Liver (tissue), 9 donors: ENCODE data around the gene AIMP1. TPM values are rescaled to one million over a fixed set of nuclear protein-coding genes. Genes with fewer than 3 reads are reported as not detected.

Experiments used
- DNase-seq: peaks from one replicate; pipeline ENCODE4 v3.0.0-alpha.2; 2017; ENCODE audit warnings: low spot score
- H3K27ac ChIP-seq, 2 donors: one replicate each; pipeline ENCODE4 v1.7.0; 2013; ENCODE audit warnings: inconsistent platforms in 2 of 2, low read length in 2 of 2, control low read depth in 1 of 2, low read depth in 1 of 2, mild to moderate bottlenecking in 1 of 2
- H3K27me3 ChIP-seq, 4 donors: one replicate each; pipeline versions ENCODE4 v1.6.1 to v1.7.0; 2013; ENCODE audit warnings: low read length in 3 of 4, inconsistent platforms in 1 of 4, mild to moderate bottlenecking in 1 of 4, moderate library complexity in 1 of 4; ENCODE audit not compliant: control insufficient read depth in 4 of 4, insufficient read depth in 4 of 4
- H3K36me3 ChIP-seq, 4 donors: one replicate each; pipeline versions ENCODE4 v1.6.1 to v1.7.0; 2013; ENCODE audit warnings: low read length in 3 of 4, mild to moderate bottlenecking in 3 of 4, low read depth in 1 of 4, moderate library complexity in 1 of 4; ENCODE audit not compliant: control insufficient read depth in 4 of 4, insufficient read depth in 3 of 4
- H3K4me1 ChIP-seq, 4 donors: one replicate each; pipeline versions ENCODE4 v1.6.1 to v1.7.0; 2013; ENCODE audit warnings: low read length in 3 of 4, mild to moderate bottlenecking in 3 of 4, moderate library complexity in 1 of 4; ENCODE audit not compliant: control insufficient read depth in 4 of 4, insufficient read depth in 4 of 4
- H3K4me3 ChIP-seq, 3 donors: one replicate each; pipeline versions ENCODE4 v1.6.1 to v1.7.0; 2013; ENCODE audit warnings: low read length in 3 of 3, control low read depth in 1 of 3, low read depth in 1 of 3, mild to moderate bottlenecking in 1 of 3
- H3K9ac ChIP-seq, 2 donors: one replicate each; pipeline ENCODE4 v1.7.0; 2013; ENCODE audit warnings: low read length in 2 of 2, mild to moderate bottlenecking in 2 of 2, moderate library complexity in 2 of 2, control low read depth in 1 of 2, low read depth in 1 of 2
- H3K9me3 ChIP-seq, 4 donors: one replicate each; pipeline versions ENCODE4 v1.6.1 to v1.7.0; 2013; ENCODE audit warnings: low read length in 3 of 4; ENCODE audit not compliant: control insufficient read depth in 4 of 4
- EGR1 ChIP-seq, 2 donors: IDR thresholded peaks; 2 replicates each; pipeline ENCODE4 v1.6.1; 2016 to 2018; ENCODE audit warnings: antibody characterized with exemption in 2 of 2, low read depth in 2 of 2
- FOXA1 ChIP-seq: IDR thresholded peaks from 2 replicates; pipeline ENCODE4 v1.6.1; 2016; ENCODE audit warnings: antibody characterized with exemption
- FOXA2 ChIP-seq: IDR thresholded peaks from 2 replicates; pipeline ENCODE4 v1.6.1; 2016; ENCODE audit warnings: antibody characterized with exemption
- GABPA ChIP-seq, 2 donors: IDR thresholded peaks in 1 of 2; conservative IDR thresholded peaks in 1 of 2; 2 replicates each; pipeline ENCODE4 v1.6.1; 2016; ENCODE audit warnings: antibody characterized with exemption in 2 of 2, mild to moderate bottlenecking in 1 of 2, moderate library complexity in 1 of 2
- HNF4A ChIP-seq, 2 donors: conservative IDR thresholded peaks; 2 replicates each; pipeline ENCODE4 v1.6.1; 2016; ENCODE audit warnings: antibody characterized with exemption in 2 of 2, mild to moderate bottlenecking in 2 of 2
- HNF4G ChIP-seq: IDR thresholded peaks from 2 replicates; pipeline ENCODE4 v1.6.1; 2016; ENCODE audit warnings: antibody characterized with exemption
- JUND ChIP-seq, 2 donors: IDR thresholded peaks; 2 replicates each; pipeline ENCODE4 v1.6.1; 2016; ENCODE audit warnings: antibody characterized with exemption in 2 of 2
- NR2F2 ChIP-seq: IDR thresholded peaks from 2 replicates; pipeline ENCODE4 v1.6.1; 2016; ENCODE audit warnings: antibody characterized with exemption
- RAD21 ChIP-seq, 2 donors: IDR thresholded peaks; 2 replicates each; pipeline ENCODE4 v1.6.1; 2016; ENCODE audit warnings: antibody characterized with exemption in 2 of 2, mild to moderate bottlenecking in 2 of 2
- REST ChIP-seq: IDR thresholded peaks from 2 replicates; pipeline ENCODE4 v1.6.1; 2016; ENCODE audit warnings: antibody characterized with exemption, mild to moderate bottlenecking
- RXRA ChIP-seq, 2 donors: IDR thresholded peaks; 2 replicates each; pipeline ENCODE4 v1.6.1; 2017 to 2018; ENCODE audit warnings: antibody characterized with exemption in 2 of 2, mild to moderate bottlenecking in 1 of 2
- SP1 ChIP-seq: IDR thresholded peaks from 2 replicates; pipeline ENCODE4 v1.6.1; 2018; ENCODE audit warnings: antibody characterized with exemption, mild to moderate bottlenecking
- TAF1 ChIP-seq: conservative IDR thresholded peaks from 2 replicates; pipeline ENCODE4 v1.6.1; 2016; ENCODE audit warnings: antibody characterized with exemption, mild to moderate bottlenecking
- YY1 ChIP-seq: IDR thresholded peaks from 2 replicates; pipeline ENCODE4 v1.6.1; 2016; ENCODE audit warnings: antibody characterized with exemption, mild to moderate bottlenecking
- WGBS: extraction: QIAGEN DNeasy Blood & Tissue Kit; methylation state at CpG from one replicate; pipeline ENCODE4 v1.1.7; 2013; 5-methylcytosine and 5-hydroxymethylcytosine counted together
- polyA plus RNA-seq, 2 donors: library from polyadenylated mRNA; stranded (reverse) in 1 of 2; unstranded in 1 of 2; fragments of 200-250 nt in 1 of 2; fragments of >200 nt in 1 of 2; fragmentation: Nextera tagmentation in 1 of 2; extraction: Ambion mirVana in 1 of 2; gene quantifications; one replicate each; pipeline versions ENCODE4 v1.2.1 to v1.2.3, GENCODE V29; 2013 to 2015
- total RNA-seq, 2 donors: library from RNA; depleted of rRNA; stranded (reverse); fragments of >200 nt; gene quantifications; one replicate each; pipeline ENCODE4 v1.2.3, GENCODE V29; 2014
- TF ChIP-seq, protein P1 (sequence below): IDR thresholded peaks from 2 replicates; pipeline ENCODE4 v1.6.1; 2016; ENCODE audit warnings: antibody characterized with exemption
- TF ChIP-seq, protein P2 (sequence below): fragments of 150-350 bp; IDR thresholded peaks from 2 replicates; pipeline ENCODE4 v1.5.1; 2017; ENCODE audit warnings: improper control_type of control experiment, low read depth, low read length; ENCODE audit not compliant: missing input control
- TF ChIP-seq, protein P3 (sequence below): IDR thresholded peaks from 2 replicates; pipeline ENCODE4 v1.6.1; 2016; ENCODE audit warnings: antibody characterized with exemption
- TF ChIP-seq, protein P4 (sequence below): IDR thresholded peaks from 2 replicates; pipeline ENCODE4 v1.6.1; 2016; ENCODE audit warnings: antibody characterized with exemption
- donor health status: healthy.
- donor health status: healthy.
- donor health status: healthy.
- donor health status: healthy.
- donor health status: healthy.

Gene AIMP1
- total and polyA plus RNA-seq, 4 donors: 8.6 to 44.6 (median 10.5) TPM

GRCh38 chr4:106362086-106362825 is 45.9 kb downstream of the AIMP1 start:
- no peak for DNase-seq
- H3K36me3 ChIP-seq: no peaks in the 10 kb centered on the region
- no peak overlapping the region for H3K9ac ChIP-seq
- 86% methylated on average over 3 of the region's 3 CpGs for WGBS
- H3K4me1 ChIP-seq: no peaks in the 10 kb centered on the region
- H3K4me3 ChIP-seq: no peak overlapping the region
- no peaks in the 10 kb centered on the region for H3K9me3 ChIP-seq
- H3K27me3 ChIP-seq: no peaks in the 10 kb centered on the region
- H3K27ac ChIP-seq: no peak overlapping the region
- TF ChIP-seq TAF1 (no peak), RXRA (IDR thresholded peaks at IDR 0.05) (no peak), YY1 (no peak), NR2F2 (no peak), GABPA (IDR thresholded peaks at IDR 0.05 in 1 of 2, conservative IDR thresholded peaks at IDR 0.05 in 1 of 2) (no peak), HNF4G (no peak)
- TF ChIP-seq, protein P1, sequence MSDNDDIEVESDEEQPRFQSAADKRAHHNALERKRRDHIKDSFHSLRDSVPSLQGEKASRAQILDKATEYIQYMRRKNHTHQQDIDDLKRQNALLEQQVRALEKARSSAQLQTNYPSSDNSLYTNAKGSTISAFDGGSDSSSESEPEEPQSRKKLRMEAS: no peak
- TF ChIP-seq, protein P2, sequence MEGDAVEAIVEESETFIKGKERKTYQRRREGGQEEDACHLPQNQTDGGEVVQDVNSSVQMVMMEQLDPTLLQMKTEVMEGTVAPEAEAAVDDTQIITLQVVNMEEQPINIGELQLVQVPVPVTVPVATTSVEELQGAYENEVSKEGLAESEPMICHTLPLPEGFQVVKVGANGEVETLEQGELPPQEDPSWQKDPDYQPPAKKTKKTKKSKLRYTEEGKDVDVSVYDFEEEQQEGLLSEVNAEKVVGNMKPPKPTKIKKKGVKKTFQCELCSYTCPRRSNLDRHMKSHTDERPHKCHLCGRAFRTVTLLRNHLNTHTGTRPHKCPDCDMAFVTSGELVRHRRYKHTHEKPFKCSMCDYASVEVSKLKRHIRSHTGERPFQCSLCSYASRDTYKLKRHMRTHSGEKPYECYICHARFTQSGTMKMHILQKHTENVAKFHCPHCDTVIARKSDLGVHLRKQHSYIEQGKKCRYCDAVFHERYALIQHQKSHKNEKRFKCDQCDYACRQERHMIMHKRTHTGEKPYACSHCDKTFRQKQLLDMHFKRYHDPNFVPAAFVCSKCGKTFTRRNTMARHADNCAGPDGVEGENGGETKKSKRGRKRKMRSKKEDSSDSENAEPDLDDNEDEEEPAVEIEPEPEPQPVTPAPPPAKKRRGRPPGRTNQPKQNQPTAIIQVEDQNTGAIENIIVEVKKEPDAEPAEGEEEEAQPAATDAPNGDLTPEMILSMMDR: no peak

DNA sequence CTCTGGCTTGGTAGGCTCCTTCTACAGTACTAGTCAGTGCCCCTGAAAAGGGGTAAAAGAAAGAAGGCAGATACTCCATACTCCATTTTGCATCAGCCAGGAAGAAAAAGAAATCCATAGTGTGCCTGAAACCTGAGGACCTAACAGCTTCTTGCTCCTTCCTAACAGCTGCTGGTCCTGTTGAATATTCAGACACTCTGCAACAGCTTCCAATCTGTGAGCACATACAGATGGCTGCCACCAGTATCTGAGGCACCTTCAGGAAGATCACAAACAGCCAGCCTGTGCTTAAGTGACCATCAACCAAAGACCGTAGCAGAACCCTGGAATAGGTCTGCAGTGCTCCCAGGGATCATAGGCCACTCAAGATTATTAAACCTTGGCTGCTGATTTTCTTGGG is 47.9 kb downstream of the AIMP1 start:
- TF ChIP-seq JUND (IDR thresholded peaks at IDR 0.05): no peak
- TF ChIP-seq, protein P3, sequence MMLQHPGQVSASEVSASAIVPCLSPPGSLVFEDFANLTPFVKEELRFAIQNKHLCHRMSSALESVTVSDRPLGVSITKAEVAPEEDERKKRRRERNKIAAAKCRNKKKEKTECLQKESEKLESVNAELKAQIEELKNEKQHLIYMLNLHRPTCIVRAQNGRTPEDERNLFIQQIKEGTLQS: no peak
- TF ChIP-seq HNF4A (conservative IDR thresholded peaks at IDR 0.05): no peak
- TF ChIP-seq TAF1: no peak
- no peak for TF ChIP-seq GABPA (IDR thresholded peaks at IDR 0.05 in 1 of 2, conservative IDR thresholded peaks at IDR 0.05 in 1 of 2)
- TF ChIP-seq NR2F2: no peak
- no peak for TF ChIP-seq FOXA2
- TF ChIP-seq RAD21 (IDR thresholded peaks at IDR 0.05): no peak
- TF ChIP-seq, protein P1: no peak
- no peak for TF ChIP-seq REST
- TF ChIP-seq, protein P2: no peak
- no peak for TF ChIP-seq EGR1 (IDR thresholded peaks at IDR 0.05; ENCODE audit: low read depth in 2 of 2)
- TF ChIP-seq, protein P4, sequence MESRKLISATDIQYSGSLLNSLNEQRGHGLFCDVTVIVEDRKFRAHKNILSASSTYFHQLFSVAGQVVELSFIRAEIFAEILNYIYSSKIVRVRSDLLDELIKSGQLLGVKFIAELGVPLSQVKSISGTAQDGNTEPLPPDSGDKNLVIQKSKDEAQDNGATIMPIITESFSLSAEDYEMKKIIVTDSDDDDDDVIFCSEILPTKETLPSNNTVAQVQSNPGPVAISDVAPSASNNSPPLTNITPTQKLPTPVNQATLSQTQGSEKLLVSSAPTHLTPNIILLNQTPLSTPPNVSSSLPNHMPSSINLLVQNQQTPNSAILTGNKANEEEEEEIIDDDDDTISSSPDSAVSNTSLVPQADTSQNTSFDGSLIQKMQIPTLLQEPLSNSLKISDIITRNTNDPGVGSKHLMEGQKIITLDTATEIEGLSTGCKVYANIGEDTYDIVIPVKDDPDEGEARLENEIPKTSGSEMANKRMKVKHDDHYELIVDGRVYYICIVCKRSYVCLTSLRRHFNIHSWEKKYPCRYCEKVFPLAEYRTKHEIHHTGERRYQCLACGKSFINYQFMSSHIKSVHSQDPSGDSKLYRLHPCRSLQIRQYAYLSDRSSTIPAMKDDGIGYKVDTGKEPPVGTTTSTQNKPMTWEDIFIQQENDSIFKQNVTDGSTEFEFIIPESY: no peak
- TF ChIP-seq FOXA1: no peak
- no peak for TF ChIP-seq HNF4G
- TF ChIP-seq YY1: no peak
- no peak for TF ChIP-seq SP1
- no peak for TF ChIP-seq RXRA (IDR thresholded peaks at IDR 0.05)
- H3K4me1 ChIP-seq: no peaks in the 10 kb centered on the region
- H3K4me3 ChIP-seq: no peak overlapping the region
- no peaks in the 10 kb centered on the region for H3K27me3 ChIP-seq
- DNase-seq: no peak
- no peaks in the 10 kb centered on the region for H3K36me3 ChIP-seq
- WGBS: 97% methylated on average over 1 of the region's 1 CpG
- no peaks in the 10 kb centered on the region for H3K9me3 ChIP-seq
- H3K9ac ChIP-seq: no peak overlapping the region
- H3K27ac ChIP-seq: no peak overlapping the region
